ENCODE measurements around the gene XCL2.

The XCL2 gene

GRCh38 chr1:168531615-168532345 is 12.0 kb downstream of the XCL2 start:
- no peak overlapping the region for H3K4me3 ChIP-seq (ENCODE audit: low read length)
- no peaks in the 10 kb centered on the region for H3K27me3 ChIP-seq (replicated peaks; ENCODE audit: control insufficient read depth, insufficient read depth, low read length)
- no peaks in the 10 kb centered on the region for H3K36me3 ChIP-seq (ENCODE audit: control insufficient read depth, insufficient read depth, low read length, severe bottlenecking)
- H3K9me3 ChIP-seq (ENCODE audit: control insufficient read depth, low read length) = no peaks in the 10 kb centered on the region
- no peaks in the 10 kb centered on the region for H3K4me1 ChIP-seq (ENCODE audit: control insufficient read depth, insufficient read depth, low read length)
- no peak overlapping the region for H3K9ac ChIP-seq (ENCODE audit: low read length)
- DNase-seq (ENCODE audit: low read depth) = no peak

GRCh38 chr1:168529518-168529917 is 14.3 kb downstream of the XCL2 start:
- Histone ChIP-seq H3K4me1 (ENCODE audit: control insufficient read depth, insufficient read depth, low read length) (no peaks in the 10 kb centered on the region), H3K9ac (ENCODE audit: low read length) (no peak overlapping the region), H3K9me3 (ENCODE audit: control insufficient read depth, low read length) (no peaks in the 10 kb centered on the region), H3K4me3 (ENCODE audit: low read length) (no peak overlapping the region), H3K27me3 (replicated peaks; ENCODE audit: control insufficient read depth, insufficient read depth, low read length) (no peaks in the 10 kb centered on the region), H3K36me3 (ENCODE audit: control insufficient read depth, insufficient read depth, low read length, severe bottlenecking) (no peaks in the 10 kb centered on the region)
- peak; percentile 20 for DNase-seq (ENCODE audit: low read depth)

GRCh38 chr1:168521401-168522000 is 22.3 kb downstream of the XCL2 start:
- H3K27me3 ChIP-seq (replicated peaks; ENCODE audit: control insufficient read depth, insufficient read depth, low read length) = no peaks in the 10 kb centered on the region
- no peak for DNase-seq (ENCODE audit: low read depth)
- no peak overlapping the region for H3K9ac ChIP-seq (ENCODE audit: low read length)
- H3K4me3 ChIP-seq (ENCODE audit: low read length) = no peak overlapping the region
- no peaks in the 10 kb centered on the region for H3K36me3 ChIP-seq (ENCODE audit: control insufficient read depth, insufficient read depth, low read length, severe bottlenecking)
- H3K4me1 ChIP-seq (ENCODE audit: control insufficient read depth, insufficient read depth, low read length) = no peaks in the 10 kb centered on the region
- H3K9me3 ChIP-seq (ENCODE audit: control insufficient read depth, low read length) = peaks cover 4% of the 10 kb centered on the region

GRCh38 chr1:168520832-168521231 is 23.0 kb downstream of the XCL2 start:
- Histone ChIP-seq H3K4me1 (ENCODE audit: control insufficient read depth, insufficient read depth, low read length) (no peaks in the 10 kb centered on the region), H3K27me3 (replicated peaks; ENCODE audit: control insufficient read depth, insufficient read depth, low read length) (no peaks in the 10 kb centered on the region), H3K4me3 (ENCODE audit: low read length) (no peak overlapping the region), H3K36me3 (ENCODE audit: control insufficient read depth, insufficient read depth, low read length, severe bottlenecking) (no peaks in the 10 kb centered on the region), H3K9ac (ENCODE audit: low read length) (no peak overlapping the region), H3K9me3 (ENCODE audit: control insufficient read depth, low read length) (peaks cover 4% of the 10 kb centered on the region)
- no peak for DNase-seq (ENCODE audit: low read depth)

GRCh38 chr1:168520052-168520751 is 23.6 kb downstream of the XCL2 start:
- Histone ChIP-seq H3K4me3 (ENCODE audit: low read length) (no peak overlapping the region), H3K36me3 (ENCODE audit: control insufficient read depth, insufficient read depth, low read length, severe bottlenecking) (no peaks in the 10 kb centered on the region), H3K9ac (ENCODE audit: low read length) (no peak overlapping the region), H3K9me3 (ENCODE audit: control insufficient read depth, low read length) (peaks cover 4% of the 10 kb centered on the region), H3K4me1 (ENCODE audit: control insufficient read depth, insufficient read depth, low read length) (no peaks in the 10 kb centered on the region), H3K27me3 (replicated peaks; ENCODE audit: control insufficient read depth, insufficient read depth, low read length) (no peaks in the 10 kb centered on the region)
- no peak for DNase-seq (ENCODE audit: low read depth)

- Histone ChIP-seq H3K9me3 (ENCODE audit: control insufficient read depth, low read length) (peaks cover under 1% of the 10 kb centered on the region), H3K9ac (ENCODE audit: low read length) (no peak overlapping the region), H3K27me3 (replicated peaks; ENCODE audit: control insufficient read depth, insufficient read depth, low read length) (no peaks in the 10 kb centered on the region), H3K4me3 (ENCODE audit: low read length) (no peak overlapping the region), H3K4me1 (ENCODE audit: control insufficient read depth, insufficient read depth, low read length) (no peaks in the 10 kb centered on the region), H3K36me3 (ENCODE audit: control insufficient read depth, insufficient read depth, low read length, severe bottlenecking) (no peaks in the 10 kb centered on the region)
- no peak for DNase-seq (ENCODE audit: low read depth)
These were observed 25.0 kb downstream of the XCL2 start for GRCh38 chr1:168518813-168519212.

GRCh38 chr1:168518201-168518689 is 25.6 kb downstream of the XCL2 start:
- Histone ChIP-seq H3K9me3 (ENCODE audit: control insufficient read depth, low read length) (no peaks in the 10 kb centered on the region), H3K4me3 (ENCODE audit: low read length) (no peak overlapping the region), H3K36me3 (ENCODE audit: control insufficient read depth, insufficient read depth, low read length, severe bottlenecking) (no peaks in the 10 kb centered on the region), H3K4me1 (ENCODE audit: control insufficient read depth, insufficient read depth, low read length) (no peaks in the 10 kb centered on the region), H3K9ac (ENCODE audit: low read length) (no peak overlapping the region), H3K27me3 (replicated peaks; ENCODE audit: control insufficient read depth, insufficient read depth, low read length) (no peaks in the 10 kb centered on the region)
- no peak for DNase-seq (ENCODE audit: low read depth)

- no peak for DNase-seq (ENCODE audit: low read depth)
- Histone ChIP-seq H3K4me1 (ENCODE audit: control insufficient read depth, insufficient read depth, low read length) (no peaks in the 10 kb centered on the region), H3K36me3 (ENCODE audit: control insufficient read depth, insufficient read depth, low read length, severe bottlenecking) (no peaks in the 10 kb centered on the region), H3K9me3 (ENCODE audit: control insufficient read depth, low read length) (no peaks in the 10 kb centered on the region), H3K9ac (ENCODE audit: low read length) (no peak overlapping the region), H3K4me3 (ENCODE audit: low read length) (no peak overlapping the region), H3K27me3 (replicated peaks; ENCODE audit: control insufficient read depth, insufficient read depth, low read length) (no peaks in the 10 kb centered on the region)
These were observed 29.3 kb downstream of the XCL2 start for GRCh38 chr1:168514455-168514854.

- H3K4me1 ChIP-seq (ENCODE audit: control insufficient read depth, insufficient read depth, low read length) = no peaks in the 10 kb centered on the region
- no peaks in the 10 kb centered on the region for H3K9me3 ChIP-seq (ENCODE audit: control insufficient read depth, low read length)
- H3K27me3 ChIP-seq (replicated peaks; ENCODE audit: control insufficient read depth, insufficient read depth, low read length) = no peaks in the 10 kb centered on the region
- no peak overlapping the region for H3K9ac ChIP-seq (ENCODE audit: low read length)
- H3K4me3 ChIP-seq (ENCODE audit: low read length) = no peak overlapping the region
- no peaks in the 10 kb centered on the region for H3K36me3 ChIP-seq (ENCODE audit: control insufficient read depth, insufficient read depth, low read length, severe bottlenecking)
- DNase-seq (ENCODE audit: low read depth) = no peak
These were observed 30.0 kb downstream of the XCL2 start for GRCh38 chr1:168513656-168514404.

GRCh38 chr1:168512864-168513595 is 30.8 kb downstream of the XCL2 start:
- Histone ChIP-seq H3K9ac (ENCODE audit: low read length) (no peak overlapping the region), H3K36me3 (ENCODE audit: control insufficient read depth, insufficient read depth, low read length, severe bottlenecking) (no peaks in the 10 kb centered on the region), H3K4me3 (ENCODE audit: low read length) (no peak overlapping the region), H3K9me3 (ENCODE audit: control insufficient read depth, low read length) (no peaks in the 10 kb centered on the region), H3K27me3 (replicated peaks; ENCODE audit: control insufficient read depth, insufficient read depth, low read length) (no peaks in the 10 kb centered on the region), H3K4me1 (ENCODE audit: control insufficient read depth, insufficient read depth, low read length) (no peaks in the 10 kb centered on the region)
- no peak for DNase-seq (ENCODE audit: low read depth)
